G401.6 (cell line): ENCODE data around the gene GLRX5.
"Not testable (repeated sequence)": the region's sequence is repeated elsewhere in the genome, so short reads cannot be mapped to it uniquely, and the experiment has no call there.

Source experiments
- FAIRE-seq: peaks from 2 replicates; lab custom pipeline; 2012; peaks lifted over from hg19 to GRCh38; lab: Jason Lieb, UNC

GLRX5 gene

DNA sequence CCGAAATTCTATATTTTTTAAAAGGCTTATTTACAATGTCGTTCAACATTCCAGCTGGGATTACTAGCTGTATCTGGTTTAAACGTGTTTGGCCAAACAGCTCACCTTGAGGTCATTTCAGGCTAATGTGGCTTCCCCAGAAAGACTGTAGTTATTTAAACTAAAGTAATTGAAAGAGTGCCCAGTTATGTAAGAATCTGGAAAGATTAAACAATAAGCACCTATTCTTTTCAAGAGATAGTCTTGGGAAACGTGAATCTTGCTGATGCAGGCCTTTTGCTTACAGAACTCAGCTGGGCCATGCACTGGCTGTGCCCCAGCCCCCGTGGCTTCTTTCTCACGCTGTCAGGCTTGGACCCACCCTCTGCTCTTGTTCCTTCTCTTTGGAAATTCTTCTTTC is 24.4 kb downstream of the GLRX5 start:
- FAIRE-seq: no peak

DNA sequence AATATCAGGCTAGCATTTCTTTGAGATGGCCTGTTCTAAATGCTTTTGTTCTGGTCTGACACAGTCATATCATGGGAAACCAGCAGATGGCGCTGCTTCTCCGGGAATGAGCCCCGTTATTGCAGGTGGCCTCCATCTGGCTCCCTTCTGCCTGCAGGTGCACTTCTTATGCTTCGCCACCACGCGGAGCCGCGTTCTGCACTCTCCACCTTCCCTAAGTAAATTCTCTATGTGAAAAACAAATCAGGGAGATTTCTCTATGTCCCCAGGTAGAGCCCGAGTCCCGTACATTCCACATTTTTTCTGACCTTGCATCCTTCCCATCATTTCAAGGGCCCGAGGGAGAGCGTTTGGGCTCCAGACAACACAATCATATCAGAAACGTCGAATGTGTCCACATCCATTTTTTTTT is 26.2 kb downstream of the GLRX5 start:
- peak; percentile 95 for FAIRE-seq

DNA sequence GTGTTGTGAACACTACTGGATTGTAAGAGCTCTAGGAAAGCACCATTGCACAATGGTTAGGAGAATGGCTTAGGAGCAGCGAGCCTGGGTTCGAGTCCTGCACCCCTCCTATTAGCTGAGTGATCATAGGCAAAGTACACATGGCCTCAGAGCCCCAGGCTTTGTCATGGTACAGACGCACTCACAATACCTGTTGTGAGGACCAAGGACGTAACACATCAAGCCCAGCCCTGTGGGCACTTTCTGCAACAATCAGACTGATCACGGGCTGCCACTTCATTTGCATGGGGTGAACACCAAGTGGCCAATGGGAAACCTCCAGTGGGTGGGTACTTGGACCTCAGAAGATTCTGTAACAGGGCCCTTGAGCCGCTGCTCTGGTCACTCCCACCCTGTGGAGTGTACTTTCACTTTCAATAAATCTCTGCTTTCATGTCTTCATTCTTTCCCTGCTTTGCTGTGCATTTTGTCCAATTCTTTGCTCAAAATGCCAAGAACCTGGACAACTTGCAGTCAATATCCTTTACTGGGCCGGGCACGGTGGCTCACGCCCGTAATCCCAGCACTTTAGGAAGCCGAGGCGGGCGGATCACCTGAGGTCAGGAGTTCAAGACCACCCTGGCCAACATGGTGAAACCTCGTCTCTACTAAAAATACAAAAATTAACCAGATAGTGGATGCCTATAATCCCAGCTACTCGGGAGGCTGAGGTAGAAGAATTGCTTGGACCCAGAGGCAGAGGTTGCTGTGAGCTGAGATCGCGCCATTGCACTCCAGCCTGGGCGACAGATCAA is 28.2 kb downstream of the GLRX5 start:
- FAIRE-seq: no peak

DNA sequence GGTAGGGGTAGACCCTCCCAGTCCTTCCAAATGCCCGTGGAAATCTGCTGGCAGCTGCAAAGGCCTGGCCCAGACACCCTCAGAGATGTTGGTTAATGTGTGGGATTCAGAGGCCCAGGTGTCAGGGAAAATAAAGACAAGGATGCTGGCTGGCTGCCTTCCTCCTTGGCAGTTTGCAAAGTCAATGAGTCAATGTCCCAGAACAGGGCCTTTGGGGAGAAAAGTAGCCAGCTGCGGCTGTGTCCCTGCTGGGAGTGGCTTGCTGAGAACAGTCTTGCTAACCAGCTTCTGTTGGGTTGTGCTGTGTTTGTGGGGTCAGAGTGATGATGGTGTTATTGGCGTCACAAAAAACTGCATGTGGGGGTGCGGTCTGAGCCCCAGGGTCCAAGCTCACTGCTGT is 29.2 kb downstream of the GLRX5 start:
- FAIRE-seq: no peak

DNA sequence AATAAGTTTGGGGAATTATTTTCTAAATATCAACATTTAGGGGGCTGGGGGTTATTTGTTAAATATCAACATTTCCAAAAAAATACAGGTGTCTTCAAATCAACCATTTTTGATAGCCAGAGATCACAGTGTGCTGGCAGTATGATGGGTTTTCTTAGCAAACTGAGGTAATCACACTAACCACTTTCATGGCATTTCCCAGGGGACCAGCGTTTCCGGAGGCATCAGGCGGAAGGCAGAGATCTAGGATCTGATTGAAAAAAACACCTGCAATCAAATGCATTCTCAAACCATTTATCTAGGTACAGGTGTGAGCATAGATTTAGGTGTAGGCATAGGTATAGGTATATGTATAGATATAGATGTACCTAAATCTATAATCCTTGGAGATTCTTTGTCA is 34.6 kb downstream of the GLRX5 start:
- no peak for FAIRE-seq

DNA sequence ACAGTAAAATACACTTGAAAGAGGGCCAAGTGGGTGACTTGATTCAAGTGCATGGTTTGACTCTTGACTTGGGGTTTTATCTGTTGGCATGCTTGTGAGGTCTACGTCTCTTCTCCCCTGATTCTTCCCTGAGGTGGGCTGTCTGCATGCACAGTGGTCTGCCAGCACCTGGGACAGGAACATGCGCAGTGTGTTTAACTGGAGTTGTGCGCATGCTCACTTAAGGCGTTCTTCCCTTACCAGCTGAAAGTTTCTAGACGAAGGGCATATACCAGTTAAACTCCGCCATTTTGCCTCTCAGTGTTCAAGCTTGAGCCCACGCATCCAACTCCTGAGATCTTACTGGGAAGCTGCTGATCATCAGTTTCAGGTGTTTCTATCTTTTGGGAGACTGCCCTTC is 38.5 kb downstream of the GLRX5 start:
- FAIRE-seq: no peak

DNA sequence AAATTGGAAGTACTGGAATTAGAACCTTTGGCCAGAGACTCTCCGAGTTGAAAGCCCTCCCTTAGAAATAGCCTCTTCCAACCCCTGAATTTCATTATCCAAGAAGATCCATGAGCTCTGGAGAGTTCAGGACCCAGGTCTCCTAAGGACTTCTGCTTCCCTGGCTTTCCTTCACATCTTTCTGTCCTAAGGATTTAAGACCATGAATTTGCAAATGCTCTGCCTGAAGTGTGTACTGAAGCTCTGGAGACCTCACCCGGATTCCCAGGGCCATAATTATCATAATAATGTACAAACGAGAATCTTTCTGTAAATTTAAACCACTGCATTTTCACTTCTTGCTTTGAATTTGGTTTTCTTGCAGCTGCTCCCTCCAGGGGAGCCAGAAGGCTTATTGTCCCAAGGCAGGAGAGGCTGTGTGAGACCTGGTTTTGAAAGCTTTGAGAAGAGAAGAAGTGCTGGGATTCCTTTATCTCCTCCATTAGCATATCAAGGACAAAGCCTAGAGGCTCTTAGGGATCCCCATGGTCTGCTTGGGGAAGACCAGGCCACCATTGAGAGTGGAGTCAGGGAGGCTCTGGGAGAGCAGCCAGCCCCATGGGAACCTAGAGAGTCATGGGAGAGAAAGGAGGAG is 41.1 kb downstream of the GLRX5 start:
- no peak for FAIRE-seq

DNA sequence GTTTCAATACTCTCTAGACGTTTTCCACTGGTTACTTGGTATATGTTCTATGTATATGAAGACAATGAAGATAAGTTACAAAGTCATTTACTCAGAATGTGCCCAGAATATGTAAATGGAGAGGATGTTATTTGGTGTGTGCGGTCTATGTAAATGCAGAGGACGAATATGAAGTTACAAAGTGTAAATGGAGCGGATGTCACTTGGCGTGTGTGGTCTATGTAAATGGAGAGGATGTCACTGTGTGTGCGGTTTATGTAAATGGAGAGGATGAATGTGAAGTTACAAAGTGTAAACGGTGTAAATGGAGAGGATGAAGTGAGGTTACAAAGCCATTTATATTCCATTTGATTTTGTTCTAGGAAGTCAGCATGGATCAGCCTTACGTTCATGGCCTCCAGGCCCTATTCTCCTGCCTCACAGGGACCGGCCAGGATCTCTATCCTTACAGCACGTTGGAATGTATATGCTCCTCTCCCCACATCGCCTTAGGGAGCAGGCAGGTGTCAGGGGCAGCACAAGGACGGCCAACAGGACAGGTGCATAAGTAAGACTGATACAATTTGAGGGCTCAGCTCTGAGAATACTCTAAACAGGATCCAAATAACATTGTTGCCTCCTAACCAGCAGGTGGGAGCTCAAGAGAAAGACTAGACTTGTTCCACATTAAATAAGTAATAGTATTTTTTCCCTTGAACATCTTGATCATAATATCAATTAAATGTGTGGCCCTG is 42.4 kb downstream of the GLRX5 start:
- FAIRE-seq: no peak

DNA sequence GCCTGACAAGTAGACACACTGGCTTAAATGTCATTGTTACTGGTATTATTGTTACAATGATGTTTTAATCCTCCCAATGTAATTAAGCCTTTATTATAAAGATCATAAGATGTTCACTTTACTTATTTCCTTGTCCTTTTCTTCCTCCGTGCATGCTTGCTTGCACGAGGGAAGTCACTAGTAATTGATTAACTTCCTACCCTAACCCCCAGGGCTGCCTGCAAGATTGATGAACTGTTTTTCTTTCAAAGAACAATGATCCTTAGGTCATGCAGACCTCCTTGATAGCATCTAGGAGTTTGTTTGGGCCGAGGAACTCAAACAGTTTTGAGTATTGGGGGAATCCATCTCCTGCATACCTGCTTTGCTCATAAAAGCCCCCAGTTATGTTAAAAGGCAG is 43.0 kb downstream of the GLRX5 start:
- no peak for FAIRE-seq

DNA sequence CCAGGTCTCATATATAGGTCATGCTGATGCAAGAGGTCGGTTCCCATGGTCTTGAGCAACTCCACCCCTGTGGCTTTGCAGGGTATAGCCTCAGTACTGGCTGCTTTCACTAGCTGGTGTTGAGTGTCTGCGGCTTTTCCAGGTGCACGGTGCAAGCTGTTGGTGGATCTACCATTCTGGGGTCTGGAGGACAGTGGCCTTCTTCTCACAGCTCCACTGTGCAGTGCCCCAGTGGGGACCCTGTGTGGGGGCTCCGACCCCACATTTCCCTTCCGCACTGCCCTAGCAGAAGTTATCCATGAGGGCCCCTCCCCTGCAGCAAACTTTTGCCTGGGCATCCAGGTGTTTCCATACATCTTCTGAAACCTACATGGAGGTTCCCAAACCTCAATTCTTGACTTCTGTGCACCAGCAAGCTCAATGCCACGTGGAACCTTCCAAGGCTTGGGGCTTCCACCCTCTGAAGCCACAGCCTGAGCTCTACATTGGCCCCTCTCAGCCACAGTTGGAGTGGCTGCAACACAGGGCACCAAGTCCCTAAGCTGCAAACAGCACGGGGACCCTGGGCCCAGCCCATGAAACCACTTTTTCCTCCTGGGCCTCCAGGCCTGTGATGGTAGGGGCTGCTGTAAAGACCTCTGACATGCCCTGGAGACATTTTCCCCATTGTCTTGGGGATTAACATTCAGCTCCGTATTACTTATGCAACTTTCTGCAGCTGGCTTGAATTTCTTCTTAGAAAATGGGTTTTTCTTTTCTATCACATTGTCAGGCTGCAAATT is 49.2 kb downstream of the GLRX5 start:
- not testable (repeated sequence) for FAIRE-seq

DNA sequence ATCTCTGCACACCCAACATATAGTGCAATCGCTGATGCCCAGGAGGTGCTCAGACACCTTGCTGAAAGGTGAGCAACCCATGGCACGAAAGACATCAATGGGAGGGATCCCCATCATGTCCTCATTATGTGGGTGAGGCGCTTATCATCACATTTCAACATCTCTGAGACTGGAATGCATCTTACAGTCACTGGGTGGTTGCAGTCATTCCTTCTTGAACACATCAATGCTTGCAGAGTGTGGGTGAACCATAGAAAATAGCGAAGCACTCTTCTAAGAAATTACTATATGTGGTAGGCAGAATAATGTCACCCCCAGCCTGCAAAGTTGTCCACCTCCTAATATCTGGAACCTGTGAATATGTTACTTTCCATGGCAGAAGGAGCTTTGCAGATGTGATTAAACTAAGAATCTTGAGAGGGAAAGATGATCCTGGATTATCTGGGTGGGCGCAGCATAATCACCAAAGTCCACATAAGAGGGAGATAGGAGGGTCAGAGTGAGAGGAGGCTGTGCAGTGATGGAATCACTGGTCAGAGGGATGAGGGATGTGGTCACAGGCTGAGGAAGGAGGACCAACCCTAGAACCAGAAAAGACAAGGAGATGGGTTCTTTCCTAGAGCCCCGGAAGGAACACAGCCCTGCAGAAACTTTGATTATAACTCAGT is 51.2 kb downstream of the GLRX5 start:
- FAIRE-seq: no peak

DNA sequence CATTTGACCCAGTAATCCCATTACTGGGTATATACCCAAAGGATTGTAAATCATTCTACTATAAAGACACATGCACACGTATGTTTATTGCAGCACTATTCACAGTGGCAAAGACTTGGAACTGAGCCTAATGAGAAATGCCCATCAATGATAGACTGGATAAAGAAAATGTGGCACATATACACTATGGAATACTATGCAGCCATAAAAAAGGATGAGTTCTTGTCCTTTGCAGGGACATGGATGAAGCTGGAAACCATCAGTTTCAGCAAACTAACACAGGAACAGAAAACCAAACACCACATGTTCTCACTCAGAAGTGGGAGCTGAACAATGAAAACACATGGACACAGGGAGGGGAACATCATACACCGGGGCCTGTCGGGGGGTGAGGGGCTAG is 56.3 kb downstream of the GLRX5 start:
- not testable (repeated sequence) for FAIRE-seq
